NCI-H446 treated with DMSO at 0.1 percent for 48 hours (cell line): ENCODE measurements around the gene CES1.
"Not testable (repeated sequence)": the region's sequence is repeated elsewhere in the genome, so short reads cannot be mapped to it uniquely, and the experiment has no call there.

Experiments used
- DNase-seq: peaks from one replicate; lab custom pipeline; 2025; lab: John Stamatoyannopoulos, UW

CES1 gene

GRCh38 chr16:55790240-55790639 lies 42.7 kb downstream of the CES1 start:
- not testable (repeated sequence) for DNase-seq

- DNase-seq: not testable (repeated sequence)
Measured at GRCh38 chr16:55782793-55783091, 50.2 kb downstream of the CES1 start.

- DNase-seq: not testable (repeated sequence)
Measured at GRCh38 chr16:55782091-55782792, 50.7 kb downstream of the CES1 start.

- not testable (repeated sequence) for DNase-seq
Measured at GRCh38 chr16:55781456-55781855, 51.4 kb downstream of the CES1 start.

- not testable (repeated sequence) for DNase-seq
Measured at GRCh38 chr16:55780095-55780407, 52.8 kb downstream of the CES1 start.

- DNase-seq: no peak
Measured at GRCh38 chr16:55779402-55780094, 53.3 kb downstream of the CES1 start.

GRCh38 chr16:55778757-55779156 lies 54.1 kb downstream of the CES1 start:
- DNase-seq: no peak

- no peak for DNase-seq
Measured at GRCh38 chr16:55775857-55776256, 57.0 kb downstream of the CES1 start.

- DNase-seq: no peak
Measured at GRCh38 chr16:55773859-55774549, 58.9 kb downstream of the CES1 start.

GRCh38 chr16:55765161-55765560 lies 67.7 kb downstream of the CES1 start:
- DNase-seq: no peak

GRCh38 chr16:55760310-55761001 lies 72.4 kb downstream of the CES1 start:
- no peak for DNase-seq

GRCh38 chr16:55759965-55760309 lies 73.0 kb downstream of the CES1 start:
- not testable (repeated sequence) for DNase-seq

- not testable (repeated sequence) for DNase-seq
Measured at GRCh38 chr16:55757595-55758527, 75.0 kb downstream of the CES1 start.

- no peak for DNase-seq
Measured at GRCh38 chr16:55756963-55757362, 75.9 kb downstream of the CES1 start.

- no peak for DNase-seq
Measured at GRCh38 chr16:55754056-55754455, 78.8 kb downstream of the CES1 start.

- not testable (repeated sequence) for DNase-seq
Measured at GRCh38 chr16:55753145-55753631, 79.7 kb downstream of the CES1 start.
